ENCODE measurements around the gene ANXA11.

Gene ANXA11

GRCh38 chr10:80200687-80201086 is 4.7 kb downstream of the ANXA11 start:
- Histone ChIP-seq H3K4me3 (no peak overlapping the region), H3K36me3 (ENCODE audit: insufficient read depth, low read length) (no peaks in the 10 kb centered on the region), H3K27ac (no peak overlapping the region), H3K9me3 (ENCODE audit: low read depth, low read length) (no peaks in the 10 kb centered on the region), H3K9ac (ENCODE audit: insufficient read length) (no peak overlapping the region)
- TF ChIP-seq POLR2AphosphoS5 (IDR thresholded peaks at IDR 0.05; ENCODE audit: borderline replicate concordance, low read depth, low read length) (no peak), EZH2 (IDR thresholded peaks at IDR 0.05) (no peak), FOXP2 (optimal IDR thresholded peaks at IDR 0.05; ENCODE audit: control extremely low read depth, extremely low read length, insufficient read depth) (no peak)
- no peak for DNase-seq (ENCODE audit: low read depth, low spot score)

DNA sequence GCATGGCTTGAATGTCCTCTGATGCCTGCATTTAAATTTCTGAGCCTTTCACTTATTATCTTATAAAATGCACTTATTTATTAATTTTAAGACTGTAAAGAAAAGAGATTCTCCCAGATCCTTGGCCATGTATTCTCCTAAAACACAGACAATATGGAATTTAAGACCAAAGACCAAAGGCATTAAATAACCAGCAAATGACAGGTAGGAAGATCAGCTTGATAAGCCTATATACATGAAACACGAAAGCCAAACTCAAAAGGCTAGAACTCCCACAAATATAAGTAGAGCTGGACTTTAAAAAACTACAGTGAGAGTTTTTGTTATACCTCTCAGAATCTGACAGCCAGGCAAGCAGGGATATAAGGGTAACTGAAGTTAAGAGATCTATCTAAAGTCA is 5.1 kb downstream of the ANXA11 start:
- no peak overlapping the region for H3K4me3 ChIP-seq
- DNase-seq (ENCODE audit: low read depth, low spot score) = no peak
- TF ChIP-seq FOXP2 (optimal IDR thresholded peaks at IDR 0.05; ENCODE audit: control extremely low read depth, extremely low read length, insufficient read depth) = no peak
- TF ChIP-seq EZH2 (IDR thresholded peaks at IDR 0.05) = no peak
- no peak for TF ChIP-seq POLR2AphosphoS5 (IDR thresholded peaks at IDR 0.05; ENCODE audit: borderline replicate concordance, low read depth, low read length)
- H3K36me3 ChIP-seq (ENCODE audit: insufficient read depth, low read length) = no peaks in the 10 kb centered on the region
- H3K27ac ChIP-seq = no peak overlapping the region
- H3K9ac ChIP-seq (ENCODE audit: insufficient read length) = no peak overlapping the region
- no peaks in the 10 kb centered on the region for H3K9me3 ChIP-seq (ENCODE audit: low read depth, low read length)

- no peak overlapping the region for H3K9ac ChIP-seq (ENCODE audit: insufficient read length)
- no peak overlapping the region for H3K27ac ChIP-seq
- H3K4me3 ChIP-seq = no peak overlapping the region
- no peak for DNase-seq (ENCODE audit: low read depth, low spot score)
- H3K9me3 ChIP-seq (ENCODE audit: low read depth, low read length) = no peaks in the 10 kb centered on the region
- no peaks in the 10 kb centered on the region for H3K36me3 ChIP-seq (ENCODE audit: insufficient read depth, low read length)
- no peak for TF ChIP-seq FOXP2 (optimal IDR thresholded peaks at IDR 0.05; ENCODE audit: control extremely low read depth, extremely low read length, insufficient read depth)
- no peak for TF ChIP-seq EZH2 (IDR thresholded peaks at IDR 0.05)
These were observed 5.5 kb downstream of the ANXA11 start for GRCh38 chr10:80199828-80200227.

DNA sequence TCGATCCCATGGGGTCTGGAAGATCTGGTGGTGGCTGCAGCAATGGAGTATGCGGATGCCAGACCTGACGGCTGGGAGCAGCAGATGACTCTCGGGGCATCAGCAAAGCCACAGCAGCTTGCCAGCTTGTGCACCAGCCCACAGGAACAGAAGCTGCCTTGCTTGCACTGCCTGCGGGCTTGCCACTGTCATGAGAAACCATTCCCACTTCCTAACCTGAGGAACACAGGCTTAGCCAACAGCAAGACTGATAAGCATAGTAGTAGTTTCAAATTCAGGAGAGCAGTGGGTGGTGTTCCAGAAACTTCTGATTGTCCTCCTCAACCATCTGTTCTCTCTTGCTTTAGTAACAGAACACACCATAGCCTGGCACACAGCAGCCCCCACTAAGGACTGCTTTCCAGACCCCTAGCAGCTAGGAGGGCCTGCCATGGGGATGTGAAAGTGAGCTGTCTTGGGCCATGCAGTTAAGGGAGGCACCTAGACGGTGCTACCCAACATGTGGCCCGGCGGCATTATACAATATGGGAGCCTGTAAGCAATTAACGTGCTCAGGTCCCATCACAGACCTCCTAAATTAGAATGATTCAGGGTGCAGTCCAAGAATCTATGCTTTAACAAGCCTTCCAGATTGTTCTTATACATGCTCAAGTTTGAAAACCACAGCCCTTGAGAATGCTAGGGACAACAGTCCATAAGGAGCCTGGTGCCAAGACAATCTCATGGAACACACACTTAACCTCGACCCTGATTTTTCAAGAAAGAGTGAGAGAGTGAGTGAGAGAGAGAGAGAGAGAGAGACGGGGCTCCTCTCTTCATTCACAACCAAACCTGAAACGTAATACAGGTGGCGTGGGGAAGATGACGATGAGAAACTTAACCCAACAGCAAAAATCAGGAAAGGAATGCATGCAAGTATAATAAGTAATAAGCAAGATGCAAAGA is 7.1 kb downstream of the ANXA11 start:
- DNase-seq (ENCODE audit: low read depth, low spot score) = no peak
- no peak overlapping the region for H3K4me3 ChIP-seq
- TF ChIP-seq POLR2AphosphoS5 (IDR thresholded peaks at IDR 0.05; ENCODE audit: borderline replicate concordance, low read depth, low read length) = no peak
- no peak for TF ChIP-seq EZH2 (IDR thresholded peaks at IDR 0.05)
- TF ChIP-seq FOXP2 (optimal IDR thresholded peaks at IDR 0.05; ENCODE audit: control extremely low read depth, extremely low read length, insufficient read depth) = no peak
- no peak overlapping the region for H3K27ac ChIP-seq
- H3K36me3 ChIP-seq (ENCODE audit: insufficient read depth, low read length) = no peaks in the 10 kb centered on the region
- H3K9ac ChIP-seq (ENCODE audit: insufficient read length) = no peak overlapping the region
- H3K9me3 ChIP-seq (ENCODE audit: low read depth, low read length) = no peaks in the 10 kb centered on the region

DNA sequence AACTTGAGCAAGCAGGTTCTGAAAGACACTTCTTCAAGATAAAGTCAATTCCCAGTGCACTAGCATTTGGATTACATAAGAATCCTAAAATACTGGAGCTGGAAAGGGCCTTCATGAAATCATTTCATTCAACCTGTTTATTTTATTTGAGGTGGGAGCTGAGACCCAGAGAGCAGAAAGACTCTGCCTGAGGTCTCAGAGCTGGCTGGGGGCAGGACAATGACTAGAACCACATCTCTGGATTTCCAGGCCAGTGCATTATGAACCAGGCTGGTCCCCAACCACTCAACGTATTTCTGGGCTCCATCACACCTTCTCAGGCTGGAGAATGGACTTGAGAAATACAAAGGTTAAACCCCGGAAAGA is 8.4 kb downstream of the ANXA11 start:
- no peak overlapping the region for H3K9ac ChIP-seq (ENCODE audit: insufficient read length)
- H3K4me3 ChIP-seq = no peak overlapping the region
- no peaks in the 10 kb centered on the region for H3K36me3 ChIP-seq (ENCODE audit: insufficient read depth, low read length)
- no peak for TF ChIP-seq POLR2AphosphoS5 (IDR thresholded peaks at IDR 0.05; ENCODE audit: borderline replicate concordance, low read depth, low read length)
- TF ChIP-seq FOXP2 (optimal IDR thresholded peaks at IDR 0.05; ENCODE audit: control extremely low read depth, extremely low read length, insufficient read depth) = no peak
- no peak for TF ChIP-seq EZH2 (IDR thresholded peaks at IDR 0.05)
- no peak overlapping the region for H3K27ac ChIP-seq
- no peaks in the 10 kb centered on the region for H3K9me3 ChIP-seq (ENCODE audit: low read depth, low read length)
- DNase-seq (ENCODE audit: low read depth, low spot score) = no peak

DNA sequence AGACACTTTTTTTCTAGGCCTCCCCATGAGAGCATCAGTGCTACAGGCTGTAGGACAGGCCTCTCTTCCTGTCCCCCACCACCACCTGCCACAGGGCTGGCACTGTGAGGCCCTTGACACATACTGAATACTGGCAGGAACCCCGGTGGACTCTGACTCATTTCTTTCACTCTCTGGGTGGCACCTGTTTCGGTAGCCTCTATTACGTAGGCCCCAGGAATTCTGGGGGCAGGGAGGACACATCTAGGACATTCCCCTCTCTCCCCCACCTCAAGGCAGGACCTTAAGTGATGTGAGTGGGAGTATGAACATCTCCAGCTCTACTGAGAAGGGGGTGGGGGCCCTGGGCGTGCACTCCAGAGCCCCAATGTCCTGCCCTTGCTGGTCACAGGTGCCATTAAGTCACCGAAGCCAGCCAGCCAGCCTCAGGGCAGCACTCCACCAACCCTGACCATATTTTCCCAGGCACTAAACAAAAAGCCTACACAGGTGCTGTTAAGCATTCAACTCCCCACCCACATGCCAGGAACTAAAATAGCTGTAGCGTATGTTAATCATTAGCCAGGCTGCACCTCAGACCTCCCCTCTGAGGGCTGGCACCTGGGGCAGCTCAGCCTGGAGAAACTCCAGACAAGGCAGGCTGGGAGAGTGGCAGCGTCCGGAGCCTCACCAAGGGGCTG is 8.9 kb downstream of the ANXA11 start:
- no peak overlapping the region for H3K27ac ChIP-seq
- DNase-seq (ENCODE audit: low read depth, low spot score) = no peak
- H3K36me3 ChIP-seq (ENCODE audit: insufficient read depth, low read length) = no peaks in the 10 kb centered on the region
- no peaks in the 10 kb centered on the region for H3K9me3 ChIP-seq (ENCODE audit: low read depth, low read length)
- no peak overlapping the region for H3K9ac ChIP-seq (ENCODE audit: insufficient read length)
- no peak for TF ChIP-seq EZH2 (IDR thresholded peaks at IDR 0.05)
- TF ChIP-seq POLR2AphosphoS5 (IDR thresholded peaks at IDR 0.05; ENCODE audit: borderline replicate concordance, low read depth, low read length) = no peak
- TF ChIP-seq FOXP2 (optimal IDR thresholded peaks at IDR 0.05; ENCODE audit: control extremely low read depth, extremely low read length, insufficient read depth) = no peak
- no peak overlapping the region for H3K4me3 ChIP-seq

- H3K36me3 ChIP-seq (ENCODE audit: insufficient read depth, low read length) = no peaks in the 10 kb centered on the region
- TF ChIP-seq POLR2AphosphoS5 (IDR thresholded peaks at IDR 0.05; ENCODE audit: borderline replicate concordance, low read depth, low read length) = no peak
- no peak for TF ChIP-seq EZH2 (IDR thresholded peaks at IDR 0.05)
- TF ChIP-seq FOXP2 (optimal IDR thresholded peaks at IDR 0.05; ENCODE audit: control extremely low read depth, extremely low read length, insufficient read depth) = no peak
- DNase-seq (ENCODE audit: low read depth, low spot score) = no peak
- H3K4me3 ChIP-seq = no peak overlapping the region
- no peak overlapping the region for H3K9ac ChIP-seq (ENCODE audit: insufficient read length)
- no peaks in the 10 kb centered on the region for H3K9me3 ChIP-seq (ENCODE audit: low read depth, low read length)
- H3K27ac ChIP-seq = no peak overlapping the region
These were observed 10.2 kb downstream of the ANXA11 start for GRCh38 chr10:80195046-80195574.

GRCh38 chr10:80194373-80195045 is 10.8 kb downstream of the ANXA11 start:
- no peak overlapping the region for H3K27ac ChIP-seq
- H3K9me3 ChIP-seq (ENCODE audit: low read depth, low read length) = no peaks in the 10 kb centered on the region
- no peak overlapping the region for H3K4me3 ChIP-seq
- H3K9ac ChIP-seq (ENCODE audit: insufficient read length) = no peak overlapping the region
- no peak for DNase-seq (ENCODE audit: low read depth, low spot score)
- no peak for TF ChIP-seq FOXP2 (optimal IDR thresholded peaks at IDR 0.05; ENCODE audit: control extremely low read depth, extremely low read length, insufficient read depth)
- no peak for TF ChIP-seq POLR2AphosphoS5 (IDR thresholded peaks at IDR 0.05; ENCODE audit: borderline replicate concordance, low read depth, low read length)
- TF ChIP-seq EZH2 (IDR thresholded peaks at IDR 0.05) = no peak
- no peaks in the 10 kb centered on the region for H3K36me3 ChIP-seq (ENCODE audit: insufficient read depth, low read length)

All from SK-N-MC (cell line).